Mucosa of rectum (tissue), 2 donors: ENCODE results near the gene TINCR.

Experiments
- H3K27ac ChIP-seq, 2 donors: one replicate each; pipeline ENCODE4 v1.7.0; 2013; ENCODE audit warnings: inconsistent platforms in 2 of 2, low read depth in 2 of 2, low read length in 2 of 2
- H3K27me3 ChIP-seq, 2 donors: one replicate each; pipeline ENCODE4 v1.7.0; 2013; ENCODE audit warnings: low read length in 2 of 2; ENCODE audit not compliant: control insufficient read depth in 2 of 2, insufficient read depth in 2 of 2
- H3K36me3 ChIP-seq, 2 donors: one replicate each; pipeline ENCODE4 v1.7.0; 2013; ENCODE audit warnings: low read length in 2 of 2; ENCODE audit not compliant: control insufficient read depth in 2 of 2, insufficient read depth in 2 of 2
- H3K4me1 ChIP-seq, 2 donors: one replicate each; pipeline ENCODE4 v1.7.0; 2013; ENCODE audit warnings: low read length in 2 of 2, mild to moderate bottlenecking in 1 of 2; ENCODE audit not compliant: control insufficient read depth in 2 of 2, insufficient read depth in 2 of 2
- H3K4me3 ChIP-seq, 2 donors: one replicate each; pipeline ENCODE4 v1.7.0; 2013; ENCODE audit warnings: low read length in 2 of 2
- H3K9ac ChIP-seq, 2 donors: one replicate each; pipeline ENCODE4 v1.7.0; 2013; ENCODE audit warnings: low read length in 2 of 2, low read depth in 1 of 2, mild to moderate bottlenecking in 1 of 2
- H3K9me3 ChIP-seq, 2 donors: one replicate each; pipeline ENCODE4 v1.7.0; 2013; ENCODE audit warnings: low read length in 2 of 2; ENCODE audit not compliant: control insufficient read depth in 2 of 2
- donor health status: healthy.
- donor health status: Normal muscosa, but diverticular disease.

The TINCR gene

GRCh38 chr19:5588906-5589676 is 21.3 kb upstream of the TINCR start:
- Histone ChIP-seq H3K4me3 (no peak overlapping the region), H3K9me3 (no peaks in the 10 kb centered on the region), H3K9ac (no peak overlapping the region), H3K4me1 (no peaks in the 10 kb centered on the region), H3K36me3 (peaks cover 72 to 73% of the 10 kb centered on the region in 2 donors), H3K27ac (no peak overlapping the region), H3K27me3 (no peaks in the 10 kb centered on the region)

- no peaks in the 10 kb centered on the region for H3K9me3 ChIP-seq
- no peak overlapping the region for H3K4me3 ChIP-seq
- H3K36me3 ChIP-seq, result peaks cover 66 to 67% of the 10 kb centered on the region in 2 donors
- H3K27me3 ChIP-seq, result no peaks in the 10 kb centered on the region
- H3K27ac ChIP-seq, result no peak overlapping the region
- no peaks in the 10 kb centered on the region for H3K4me1 ChIP-seq
- H3K9ac ChIP-seq, result no peak overlapping the region
Observed at GRCh38 chr19:5588441-5588840, 20.7 kb upstream of the TINCR start.

- no peak overlapping the region for H3K4me3 ChIP-seq
- no peaks in the 10 kb centered on the region for H3K9me3 ChIP-seq
- H3K27me3 ChIP-seq, result no peaks in the 10 kb centered on the region
- no peak overlapping the region for H3K9ac ChIP-seq
- H3K4me1 ChIP-seq, result no peaks in the 10 kb centered on the region
- H3K27ac ChIP-seq, result no peak overlapping the region
- peaks cover 58 to 59% of the 10 kb centered on the region in 2 donors for H3K36me3 ChIP-seq
Observed at GRCh38 chr19:5587661-5588060, 19.9 kb upstream of the TINCR start.

- no peak overlapping the region for H3K4me3 ChIP-seq
- no peak overlapping the region for H3K27ac ChIP-seq
- H3K36me3 ChIP-seq, result peaks cover 52 to 54% of the 10 kb centered on the region in 2 donors
- H3K9me3 ChIP-seq, result no peaks in the 10 kb centered on the region
- no peaks in the 10 kb centered on the region for H3K27me3 ChIP-seq
- no peak overlapping the region for H3K9ac ChIP-seq
- H3K4me1 ChIP-seq, result peaks cover 0 to under 1% of the 10 kb centered on the region in 2 donors
Observed at GRCh38 chr19:5587071-5587455, 19.3 kb upstream of the TINCR start.

- no peaks in the 10 kb centered on the region for H3K9me3 ChIP-seq
- H3K27ac ChIP-seq, result no peak overlapping the region
- H3K9ac ChIP-seq, result no peak overlapping the region
- no peaks in the 10 kb centered on the region for H3K27me3 ChIP-seq
- no peak overlapping the region for H3K4me3 ChIP-seq
- H3K4me1 ChIP-seq, result peaks cover 0 to 3% of the 10 kb centered on the region in 2 donors
- peaks cover 46 to 48% of the 10 kb centered on the region in 2 donors for H3K36me3 ChIP-seq
Observed at GRCh38 chr19:5586300-5587070, 18.7 kb upstream of the TINCR start.

- Histone ChIP-seq H3K9me3 (no peaks in the 10 kb centered on the region), H3K9ac (no peak overlapping the region), H3K36me3 (peaks cover 41 to 46% of the 10 kb centered on the region in 2 donors), H3K4me3 (no peak overlapping the region), H3K27ac (peak overlapping the region in 1 of 2 donors; percentile 24), H3K4me1 (peaks cover 0 to 3% of the 10 kb centered on the region in 2 donors), H3K27me3 (no peaks in the 10 kb centered on the region)
Observed at GRCh38 chr19:5585461-5586299, 17.9 kb upstream of the TINCR start.

GRCh38 chr19:5580161-5580571 is 12.4 kb upstream of the TINCR start:
- Histone ChIP-seq H3K9me3 (no peaks in the 10 kb centered on the region), H3K9ac (no peak overlapping the region), H3K27ac (no peak overlapping the region), H3K27me3 (no peaks in the 10 kb centered on the region), H3K36me3 (peaks cover 0 to 1% of the 10 kb centered on the region in 2 donors), H3K4me1 (peaks cover 8 to 9% of the 10 kb centered on the region in 2 donors), H3K4me3 (no peak overlapping the region)

GRCh38 chr19:5579697-5580096 is 11.9 kb upstream of the TINCR start:
- Histone ChIP-seq H3K4me3 (no peak overlapping the region), H3K36me3 (no peaks in the 10 kb centered on the region), H3K27ac (no peak overlapping the region), H3K9ac (no peak overlapping the region), H3K4me1 (peaks cover 8 to 9% of the 10 kb centered on the region in 2 donors), H3K27me3 (no peaks in the 10 kb centered on the region), H3K9me3 (no peaks in the 10 kb centered on the region)

GRCh38 chr19:5579286-5579685 is 11.5 kb upstream of the TINCR start:
- Histone ChIP-seq H3K4me1 (peaks cover 8 to 9% of the 10 kb centered on the region in 2 donors), H3K9me3 (no peaks in the 10 kb centered on the region), H3K4me3 (no peak overlapping the region), H3K9ac (no peak overlapping the region), H3K27me3 (no peaks in the 10 kb centered on the region), H3K36me3 (no peaks in the 10 kb centered on the region), H3K27ac (no peak overlapping the region)
